ENCODE measurements around the gene OGFOD2.
A peak's percentile ranks its signal among the peaks of the same experiment; 100 is the strongest.

OGFOD2 gene

GRCh38 chr12:122949405-122949804, 25.6 kb upstream of the OGFOD2 start:
- peaks cover 16% of the 10 kb centered on the region for H3K4me1 ChIP-seq (ENCODE audit: low read depth, poor library complexity, severe bottlenecking)
- no peaks in the 10 kb centered on the region for H3K27me3 ChIP-seq (ENCODE audit: insufficient read depth, low read depth)
- no peaks in the 10 kb centered on the region for H3K36me3 ChIP-seq (ENCODE audit: insufficient read depth)
- H3K4me3 ChIP-seq (IDR thresholded peaks at IDR 0.05; ENCODE audit: insufficient read depth, low read depth, low read length) = no peak overlapping the region
- H2AFZ ChIP-seq (ENCODE audit: low read depth) = no peak overlapping the region
- no peaks in the 10 kb centered on the region for H3K79me2 ChIP-seq (ENCODE audit: insufficient read depth, low read depth)
- no peak for TF ChIP-seq CTCF (conservative IDR thresholded peaks at IDR 0.05; ENCODE audit: low read depth, low read length)
- H3K27ac ChIP-seq = no peak overlapping the region
- H3K4me2 ChIP-seq = no peak overlapping the region
- no peaks in the 10 kb centered on the region for H4K20me1 ChIP-seq (ENCODE audit: insufficient read depth)
- no peak overlapping the region for H3K9ac ChIP-seq

GRCh38 chr12:122949816-122950675, 25.0 kb upstream of the OGFOD2 start:
- peaks cover 16% of the 10 kb centered on the region for H3K4me1 ChIP-seq (ENCODE audit: low read depth, poor library complexity, severe bottlenecking)
- no peak overlapping the region for H3K9ac ChIP-seq
- no peak overlapping the region for H3K4me2 ChIP-seq
- no peaks in the 10 kb centered on the region for H3K36me3 ChIP-seq (ENCODE audit: insufficient read depth)
- TF ChIP-seq CTCF (conservative IDR thresholded peaks at IDR 0.05; ENCODE audit: low read depth, low read length) = no peak
- H3K79me2 ChIP-seq (ENCODE audit: insufficient read depth, low read depth) = no peaks in the 10 kb centered on the region
- H3K4me3 ChIP-seq (IDR thresholded peaks at IDR 0.05; ENCODE audit: insufficient read depth, low read depth, low read length) = no peak overlapping the region
- no peaks in the 10 kb centered on the region for H3K27me3 ChIP-seq (ENCODE audit: insufficient read depth, low read depth)
- H2AFZ ChIP-seq (ENCODE audit: low read depth) = no peak overlapping the region
- no peak overlapping the region for H3K27ac ChIP-seq
- no peaks in the 10 kb centered on the region for H4K20me1 ChIP-seq (ENCODE audit: insufficient read depth)

- Histone ChIP-seq H3K27ac (no peak overlapping the region), H3K4me3 (IDR thresholded peaks at IDR 0.05; ENCODE audit: insufficient read depth, low read depth, low read length) (no peak overlapping the region), H3K36me3 (ENCODE audit: insufficient read depth) (no peaks in the 10 kb centered on the region), H3K4me2 (no peak overlapping the region), H2AFZ (ENCODE audit: low read depth) (no peak overlapping the region), H3K27me3 (ENCODE audit: insufficient read depth, low read depth) (no peaks in the 10 kb centered on the region), H4K20me1 (ENCODE audit: insufficient read depth) (no peaks in the 10 kb centered on the region), H3K4me1 (ENCODE audit: low read depth, poor library complexity, severe bottlenecking) (peaks cover 16% of the 10 kb centered on the region), H3K79me2 (ENCODE audit: insufficient read depth, low read depth) (no peaks in the 10 kb centered on the region), H3K9ac (no peak overlapping the region)
- no peak for TF ChIP-seq CTCF (conservative IDR thresholded peaks at IDR 0.05; ENCODE audit: low read depth, low read length)
Measured at GRCh38 chr12:122951406-122951805, 23.6 kb upstream of the OGFOD2 start.

- Histone ChIP-seq H3K27me3 (ENCODE audit: insufficient read depth, low read depth) (no peaks in the 10 kb centered on the region), H3K36me3 (ENCODE audit: insufficient read depth) (no peaks in the 10 kb centered on the region), H3K4me1 (ENCODE audit: low read depth, poor library complexity, severe bottlenecking) (peaks cover 16% of the 10 kb centered on the region), H4K20me1 (ENCODE audit: insufficient read depth) (no peaks in the 10 kb centered on the region), H3K27ac (no peak overlapping the region), H3K9ac (no peak overlapping the region), H3K4me2 (no peak overlapping the region), H3K4me3 (IDR thresholded peaks at IDR 0.05; ENCODE audit: insufficient read depth, low read depth, low read length) (no peak overlapping the region), H2AFZ (ENCODE audit: low read depth) (no peak overlapping the region), H3K79me2 (ENCODE audit: insufficient read depth, low read depth) (no peaks in the 10 kb centered on the region)
- peak; percentile 79 for TF ChIP-seq CTCF (conservative IDR thresholded peaks at IDR 0.05; ENCODE audit: low read depth, low read length)
Measured at GRCh38 chr12:122951979-122952892, 22.8 kb upstream of the OGFOD2 start.

Data from KMS-11 (cell line).